ENCODE data around the gene SNUPN.
"Not testable (repeated sequence)": the region's sequence is repeated elsewhere in the genome, so short reads cannot be mapped to it uniquely, and the experiment has no call there.

The SNUPN gene

GRCh38 chr15:75637245-75638009 is 11.9 kb upstream of the SNUPN start:
- DNase-seq (ENCODE audit: low read depth in 3 of 3) = no peak

GRCh38 chr15:75636026-75636425 is 10.5 kb upstream of the SNUPN start:
- DNase-seq (ENCODE audit: low read depth in 3 of 3) = no peak

- DNase-seq (ENCODE audit: low read depth in 3 of 3) = not testable (repeated sequence)
Observed at GRCh38 chr15:75633922-75634321, 8.4 kb upstream of the SNUPN start.

- DNase-seq (ENCODE audit: low read depth in 3 of 3) = no peak
Observed at GRCh38 chr15:75631935-75632334, 6.4 kb upstream of the SNUPN start.

- DNase-seq (ENCODE audit: low read depth in 3 of 3) = no peak
Observed at GRCh38 chr15:75622505-75622904, 3.0 kb downstream of the SNUPN start.

GRCh38 chr15:75620841-75621391 is 4.6 kb downstream of the SNUPN start:
- no peak for DNase-seq (ENCODE audit: low read depth in 3 of 3)

GRCh38 chr15:75620058-75620820 is 5.3 kb downstream of the SNUPN start:
- DNase-seq (ENCODE audit: low read depth in 3 of 3) = no peak

- DNase-seq (ENCODE audit: low read depth in 3 of 3) = no peak
Observed at GRCh38 chr15:75616766-75617165, 8.8 kb downstream of the SNUPN start.

GRCh38 chr15:75606711-75607699 is 18.5 kb downstream of the SNUPN start:
- no peak for DNase-seq (ENCODE audit: low read depth in 3 of 3)

- no peak for DNase-seq (ENCODE audit: low read depth in 3 of 3)
Observed at GRCh38 chr15:75606026-75606425, 19.5 kb downstream of the SNUPN start.

- no peak for DNase-seq (ENCODE audit: low read depth in 3 of 3)
Observed at GRCh38 chr15:75599401-75599800, 26.1 kb downstream of the SNUPN start.

GRCh38 chr15:75598361-75598760 is 27.2 kb downstream of the SNUPN start:
- DNase-seq (ENCODE audit: low read depth in 3 of 3) = no peak

- DNase-seq (ENCODE audit: low read depth in 3 of 3) = no peak
Observed at GRCh38 chr15:75597667-75598341, 27.7 kb downstream of the SNUPN start.

GRCh38 chr15:75596703-75597345 is 28.7 kb downstream of the SNUPN start:
- DNase-seq (ENCODE audit: low read depth in 3 of 3) = no peak

- no peak for DNase-seq (ENCODE audit: low read depth in 3 of 3)
Observed at GRCh38 chr15:75594276-75594675, 31.2 kb downstream of the SNUPN start.

- no peak for DNase-seq (ENCODE audit: low read depth in 3 of 3)
Observed at GRCh38 chr15:75591655-75592364, 33.7 kb downstream of the SNUPN start.

GRCh38 chr15:75590239-75590638 is 35.3 kb downstream of the SNUPN start:
- no peak for DNase-seq (ENCODE audit: low read depth in 3 of 3)

- DNase-seq (ENCODE audit: low read depth in 3 of 3) = no peak
Observed at GRCh38 chr15:75589071-75589470, 36.5 kb downstream of the SNUPN start.

- DNase-seq (ENCODE audit: low read depth in 3 of 3) = not testable (repeated sequence)
Observed at GRCh38 chr15:75586422-75586821, 39.1 kb downstream of the SNUPN start.

GRCh38 chr15:75584121-75584520 is 41.4 kb downstream of the SNUPN start:
- no peak for DNase-seq (ENCODE audit: low read depth in 3 of 3)

All from stimulated activated CD4-positive, alpha-beta T cell treated with anti-CD3 and anti-CD28 coated beads, TNF-alpha, amount 100 ng/mL, for 24 hours (primary cell).